Testis (tissue), 2 donors: ENCODE measurements around the gene LUZP1.

Experiments
- CTCF ChIP-seq, 3 experiments: fragments of 450-650 bp in 2 of 3; fragments of 200-600 bp in 1 of 3; sonication (generic) in 1 of 3; IDR thresholded peaks; one replicate each; pipeline ENCODE4 v1.5.1; 2016 to 2019; ENCODE audit warnings: antibody characterized with exemption in 3 of 3, mild to moderate bottlenecking in 2 of 3, moderate library complexity in 1 of 3
- POLR2A ChIP-seq: fragments of 450-650 bp; IDR thresholded peaks from one replicate; pipeline ENCODE4 v1.6.1; 2017; ENCODE audit warnings: antibody characterized with exemption, mild to moderate bottlenecking, moderate library complexity

- no peak for TF ChIP-seq CTCF (IDR thresholded peaks at IDR 0.05)
- no peak for TF ChIP-seq POLR2A
Measured at GRCh38 chr1:23099171-23099536, 69.5 kb downstream of the LUZP1 start.
